DMS153 (cell line): ENCODE measurements around the gene HIRIP3.

Experiments used
- DNase-seq: peaks from one replicate; lab custom pipeline; 2025; lab: John Stamatoyannopoulos, UW

HIRIP3 gene

DNA sequence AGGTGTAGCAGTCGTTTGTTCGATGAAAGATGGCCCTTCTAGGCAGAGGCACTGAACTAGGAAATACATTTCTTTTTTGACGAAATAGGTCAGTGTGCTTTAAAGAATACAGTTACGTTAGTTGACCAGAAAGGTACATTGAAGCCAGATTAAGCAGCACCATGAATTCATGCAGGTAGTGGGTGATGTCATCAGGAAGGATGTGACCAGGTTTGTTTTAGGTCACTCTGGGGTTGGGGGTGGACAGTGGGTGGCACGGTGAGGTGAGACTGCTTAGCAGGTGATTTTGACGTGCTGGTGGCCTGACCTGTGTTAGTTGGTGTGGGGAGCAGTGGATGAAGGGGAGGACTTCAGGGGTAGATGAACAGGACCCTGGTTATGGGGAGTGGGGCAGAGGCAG, 4.2 kb upstream of the HIRIP3 start:
- no peak for DNase-seq

DNA sequence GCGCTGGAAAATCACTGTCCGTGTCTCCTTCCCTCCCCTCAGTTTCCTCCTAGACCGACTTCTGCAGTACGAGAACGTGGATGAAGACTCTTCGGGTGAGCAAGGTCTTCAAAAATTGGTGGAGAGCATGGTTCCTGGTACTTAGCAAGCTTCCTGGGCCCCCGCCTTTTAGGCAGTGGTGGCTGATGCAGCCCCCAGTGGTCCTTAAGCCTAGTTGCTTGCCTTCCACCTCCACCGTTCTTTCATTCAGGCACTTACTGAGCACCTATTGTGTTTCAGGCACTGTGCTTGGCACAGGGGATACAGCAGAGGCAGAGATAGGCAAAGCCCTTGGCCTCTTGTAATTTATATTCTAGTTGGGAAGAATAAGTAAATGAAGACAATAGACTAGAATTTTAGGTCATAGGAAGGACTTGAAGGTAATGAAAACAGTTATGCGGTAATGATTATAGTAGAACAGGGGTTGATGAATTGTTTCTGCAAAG, 1.4 kb upstream of the HIRIP3 start:
- no peak for DNase-seq

DNA sequence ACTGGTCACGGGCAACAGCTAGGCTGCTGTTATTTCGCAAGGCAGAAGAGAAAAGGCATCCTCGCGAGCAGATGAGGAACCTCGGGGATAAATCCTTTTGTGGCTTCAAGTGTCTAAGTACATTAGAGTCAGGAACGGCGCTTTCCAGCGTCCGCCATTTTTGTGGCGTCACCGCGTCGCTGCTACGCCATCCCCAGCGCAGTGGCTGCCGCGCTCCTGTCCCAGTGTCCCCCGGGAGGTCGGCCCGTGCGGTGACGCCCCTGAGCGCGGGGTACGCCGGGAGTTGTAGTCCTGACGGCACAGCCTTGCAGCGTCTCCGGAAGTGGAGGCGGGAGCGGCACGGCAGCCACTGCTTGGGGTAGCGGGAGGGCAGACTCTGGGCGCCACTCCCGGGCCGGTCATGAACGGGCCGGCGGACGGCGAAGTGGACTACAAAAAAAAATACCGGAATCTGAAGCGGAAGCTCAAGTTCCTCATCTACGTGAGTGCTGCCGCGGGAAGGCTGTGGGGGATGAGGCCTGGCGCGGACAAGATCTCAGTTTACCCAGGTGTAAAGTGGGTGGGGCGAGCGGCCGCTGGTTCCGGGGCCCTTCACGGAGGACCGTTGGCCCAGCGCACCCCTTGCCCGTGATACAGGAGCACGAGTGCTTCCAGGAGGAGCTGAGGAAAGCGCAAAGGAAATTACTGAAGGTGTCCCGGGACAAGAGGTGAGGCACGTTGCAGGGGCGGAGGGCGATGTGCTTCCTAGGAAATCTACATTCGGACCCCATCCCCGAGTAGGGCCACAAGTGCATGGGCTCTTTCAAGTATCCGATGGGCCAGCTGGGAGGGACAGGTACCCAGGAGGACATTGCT, 721 bp upstream of the HIRIP3 start, which contains the start of gene INO80E:
TSS of gene INO80E (plus strand) at position 331 of the 855 bp plus-strand sequence. CDS start at position 401, 70 bp downstream.
- DNase-seq, result peak; percentile 90

DNA sequence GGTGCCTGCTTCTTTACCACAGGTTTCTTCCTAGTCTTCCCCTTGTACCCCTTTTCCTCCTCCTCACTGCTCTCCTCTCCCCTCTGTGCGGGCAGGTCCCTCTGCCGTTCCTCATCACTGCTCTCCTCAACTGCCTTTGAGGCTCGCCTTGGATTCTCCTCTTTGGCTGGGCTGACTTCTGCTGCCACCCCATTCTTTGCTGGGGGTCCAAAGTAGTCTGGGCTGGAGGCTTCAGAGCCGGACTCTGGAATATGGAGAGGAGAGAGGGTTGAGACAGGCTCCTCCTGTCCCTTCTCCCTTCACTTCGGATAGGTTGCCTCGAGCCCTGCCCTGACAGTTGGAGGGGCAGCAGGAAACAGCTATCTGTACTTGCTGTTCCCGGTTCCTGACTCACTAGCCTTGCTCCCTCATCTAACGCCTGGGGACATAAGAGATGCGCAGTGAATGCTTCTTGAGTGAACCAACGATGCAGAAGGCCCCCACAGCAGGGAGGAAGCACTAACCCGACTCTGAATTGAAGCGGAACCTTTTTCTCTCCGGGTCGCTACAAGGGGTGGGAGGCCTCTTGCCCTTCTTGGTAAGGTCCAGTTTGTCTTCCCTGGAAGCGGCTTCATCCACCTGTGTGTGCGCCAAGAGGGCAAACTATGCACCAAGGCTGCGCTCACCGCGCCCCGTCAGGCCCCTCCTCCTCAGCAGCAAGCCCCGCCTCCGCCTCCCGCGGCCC, 655 bp downstream of the HIRIP3 start:
- no peak for DNase-seq

DNA sequence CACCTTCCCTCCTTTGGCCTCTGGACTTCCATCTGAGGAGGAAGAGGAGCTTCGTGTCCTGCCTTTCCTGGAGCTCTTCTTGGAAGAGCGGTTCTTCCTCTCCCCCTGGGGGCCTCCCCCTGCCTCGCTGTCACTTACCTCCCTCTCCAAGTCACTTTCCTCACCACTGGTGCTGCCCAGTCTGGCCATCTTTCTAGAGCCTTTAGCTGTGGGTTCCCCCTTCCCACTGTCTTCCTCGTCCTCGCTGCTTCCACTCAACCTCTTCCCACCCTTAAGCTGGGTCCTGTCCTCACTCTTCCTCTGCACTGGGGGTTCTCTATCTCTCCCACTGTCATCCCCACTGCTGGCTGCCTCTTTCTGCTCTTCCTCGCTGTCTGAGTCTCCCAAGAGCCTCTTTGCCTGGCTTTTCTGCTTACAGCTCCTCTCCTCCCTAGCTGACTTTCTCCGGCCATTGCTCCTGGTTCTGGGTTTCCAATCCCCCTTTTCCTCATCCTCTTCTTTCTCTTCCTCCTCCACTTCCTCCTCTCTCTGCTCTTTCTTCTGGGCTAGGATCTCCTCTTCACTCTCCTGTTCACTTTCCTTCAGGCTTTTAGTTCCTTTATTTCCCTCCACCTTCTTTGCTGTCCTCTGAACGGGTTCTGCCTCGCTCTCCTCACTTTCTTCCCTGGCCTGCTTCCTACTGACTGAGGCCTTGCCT, 1.4 kb downstream of the HIRIP3 start:
- DNase-seq, result no peak

DNA sequence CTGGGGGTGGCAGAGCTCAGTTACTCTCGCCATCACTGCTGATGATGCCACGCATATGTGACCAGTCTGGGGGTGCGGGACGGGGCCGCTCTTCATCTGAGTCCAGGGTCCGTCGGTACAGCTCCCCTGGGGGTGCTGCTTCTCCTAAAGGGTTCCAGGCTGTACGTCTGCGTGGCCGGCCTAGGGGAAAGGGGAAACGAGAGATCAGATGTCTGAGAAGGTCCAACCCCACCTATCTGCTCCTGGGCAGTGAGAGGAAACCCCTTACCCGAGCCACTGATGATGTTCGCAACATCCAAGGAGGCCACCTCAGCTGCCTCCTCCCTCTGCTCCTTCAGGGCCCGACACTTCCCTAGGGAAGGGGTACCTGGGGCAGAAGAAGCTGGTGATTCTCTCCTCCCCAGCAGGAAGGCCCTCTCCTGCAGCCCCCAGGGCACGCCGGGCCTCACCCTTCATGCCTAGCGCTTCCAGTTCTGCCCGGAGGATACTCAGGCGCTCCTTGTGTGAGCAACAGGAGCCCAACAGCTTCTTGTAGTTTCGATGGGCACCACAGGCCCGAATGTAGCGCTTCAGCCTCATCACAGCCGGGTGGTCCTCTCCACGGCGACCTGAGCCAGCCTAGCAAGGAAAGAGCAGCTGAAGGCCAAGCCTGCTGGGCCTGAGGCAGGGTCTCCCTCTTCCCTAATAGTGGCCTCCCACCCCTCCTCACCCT, 2.1 kb downstream of the HIRIP3 start:
- DNase-seq, result no peak

DNA sequence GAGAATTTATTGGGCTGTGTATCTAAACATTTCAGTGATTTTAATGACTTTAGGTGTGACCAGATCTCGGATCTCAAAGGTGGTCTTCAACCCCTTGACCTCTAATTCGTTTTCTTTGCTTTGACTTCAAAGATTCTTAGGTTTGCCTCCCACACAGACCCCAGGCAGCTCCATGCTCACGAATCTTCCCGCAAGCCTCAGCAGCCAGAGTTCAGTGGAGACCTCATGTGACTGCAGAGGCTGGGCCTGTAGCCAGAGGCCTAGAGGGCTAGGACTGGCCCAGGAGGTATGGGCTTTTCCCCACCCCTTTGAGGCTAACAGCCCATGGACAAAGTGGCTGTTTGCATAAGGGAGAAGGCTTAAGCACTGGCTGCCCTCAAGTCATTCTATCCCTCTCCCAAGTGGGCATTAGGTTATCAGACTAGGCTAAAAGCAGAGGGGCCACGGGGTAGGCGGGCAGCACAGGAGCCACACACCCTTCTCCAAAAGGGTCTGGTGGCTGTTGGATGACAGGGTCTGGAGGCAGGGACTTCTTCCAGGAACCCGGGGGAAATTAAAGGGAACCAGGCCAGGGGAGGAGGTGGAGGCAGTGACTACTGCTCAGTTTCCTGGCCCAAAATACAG, 3.0 kb downstream of the HIRIP3 start:
- DNase-seq, result no peak

DNA sequence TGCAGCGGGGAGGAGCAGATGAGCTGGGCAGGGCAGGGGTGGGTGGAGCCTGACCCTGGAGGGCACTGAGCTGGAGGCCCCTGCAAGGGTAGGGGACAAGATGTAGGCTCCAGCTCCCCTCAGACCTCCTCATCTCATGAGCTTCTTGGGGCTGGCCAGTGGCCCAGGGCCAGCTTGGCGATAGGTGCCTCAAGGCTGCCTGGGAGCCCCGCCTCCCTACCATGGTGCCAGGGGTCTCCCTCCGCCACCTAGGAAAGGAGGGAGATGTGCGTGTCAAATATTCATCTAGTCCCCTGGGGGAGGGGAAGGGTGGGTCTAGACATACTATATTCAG, 3.9 kb downstream of the HIRIP3 start:
- no peak for DNase-seq

DNA sequence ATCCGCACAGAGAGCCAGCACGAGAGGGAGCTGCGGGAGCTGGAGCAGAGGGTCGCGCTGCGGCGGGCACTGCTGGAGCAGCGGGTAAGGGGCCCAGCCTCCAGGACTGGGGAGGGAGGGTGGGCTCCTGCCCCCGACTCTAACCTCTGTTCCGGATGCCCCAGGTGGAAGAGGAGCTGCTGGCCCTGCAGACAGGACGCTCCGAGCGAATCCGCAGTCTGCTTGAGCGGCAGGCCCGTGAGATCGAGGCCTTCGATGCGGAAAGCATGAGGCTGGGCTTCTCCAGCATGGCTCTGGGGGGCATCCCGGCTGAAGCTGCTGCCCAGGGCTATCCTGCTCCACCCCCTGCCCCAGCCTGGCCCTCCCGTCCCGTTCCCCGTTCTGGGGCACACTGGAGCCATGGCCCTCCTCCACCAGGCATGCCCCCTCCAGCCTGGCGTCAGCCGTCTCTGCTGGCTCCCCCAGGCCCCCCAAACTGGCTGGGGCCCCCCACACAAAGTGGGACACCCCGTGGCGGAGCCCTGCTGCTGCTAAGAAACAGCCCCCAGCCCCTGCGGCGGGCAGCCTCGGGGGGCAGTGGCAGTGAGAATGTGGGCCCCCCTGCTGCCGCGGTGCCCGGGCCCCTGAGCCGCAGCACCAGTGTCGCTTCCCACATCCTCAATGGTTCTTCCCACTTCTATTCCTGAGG, 4.4 kb downstream of the HIRIP3 start:
- DNase-seq, result no peak

DNA sequence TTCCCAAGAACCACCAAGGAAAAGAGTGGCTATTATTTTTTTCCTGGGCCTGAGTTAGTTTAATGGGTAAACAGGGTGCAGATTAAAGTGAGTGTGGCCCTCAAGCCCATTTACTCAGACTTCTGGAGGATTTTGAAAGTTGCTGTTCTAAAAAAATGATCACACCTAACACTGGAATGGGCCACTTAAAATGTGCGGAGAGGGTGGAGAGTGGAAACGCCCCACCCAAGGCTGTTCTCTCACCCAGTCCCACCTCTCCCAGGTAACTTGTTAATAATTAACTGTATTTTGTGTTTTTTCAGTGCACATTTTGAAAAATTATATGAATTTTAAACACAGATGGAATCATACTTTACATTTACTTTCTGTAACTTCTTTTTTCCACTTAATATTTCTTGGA, 5.4 kb downstream of the HIRIP3 start:
- DNase-seq, result no peak

DNA sequence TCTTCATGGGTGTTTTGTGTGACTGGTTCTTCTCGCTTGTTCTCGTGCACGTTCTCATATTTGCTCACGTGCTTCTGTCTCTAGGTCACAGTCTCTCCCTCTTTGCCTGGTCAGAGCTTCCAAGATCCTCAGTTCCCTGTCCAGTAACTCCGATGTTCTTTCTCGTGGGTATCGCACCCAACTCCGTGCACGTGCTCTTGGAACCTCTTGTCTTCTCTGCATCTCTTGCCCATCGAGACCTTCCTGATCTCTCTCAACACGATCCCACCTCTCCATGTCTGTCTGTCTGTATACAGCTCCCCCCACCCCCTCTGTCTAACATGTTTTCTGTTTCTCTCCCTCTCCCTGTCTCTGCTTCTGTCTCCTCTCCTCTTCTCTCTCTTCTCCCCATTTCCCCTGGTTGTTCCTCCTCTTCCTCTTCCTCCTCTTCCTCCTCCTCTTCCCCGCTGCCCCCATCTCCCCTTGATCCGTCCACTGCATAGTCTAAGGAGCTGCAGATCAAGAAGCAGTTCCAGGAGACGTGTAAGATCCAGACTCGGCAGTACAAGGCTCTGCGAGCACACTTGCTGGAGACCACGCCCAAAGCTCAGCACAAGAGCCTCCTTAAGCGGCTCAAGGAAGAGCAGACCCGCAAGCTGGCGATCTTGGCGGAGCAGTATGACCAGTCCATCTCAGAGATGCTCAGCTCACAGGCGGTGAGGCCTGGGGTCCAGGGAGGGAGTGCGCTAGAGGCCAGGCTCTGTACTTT, 6.1 kb downstream of the HIRIP3 start:
- DNase-seq, result no peak

DNA sequence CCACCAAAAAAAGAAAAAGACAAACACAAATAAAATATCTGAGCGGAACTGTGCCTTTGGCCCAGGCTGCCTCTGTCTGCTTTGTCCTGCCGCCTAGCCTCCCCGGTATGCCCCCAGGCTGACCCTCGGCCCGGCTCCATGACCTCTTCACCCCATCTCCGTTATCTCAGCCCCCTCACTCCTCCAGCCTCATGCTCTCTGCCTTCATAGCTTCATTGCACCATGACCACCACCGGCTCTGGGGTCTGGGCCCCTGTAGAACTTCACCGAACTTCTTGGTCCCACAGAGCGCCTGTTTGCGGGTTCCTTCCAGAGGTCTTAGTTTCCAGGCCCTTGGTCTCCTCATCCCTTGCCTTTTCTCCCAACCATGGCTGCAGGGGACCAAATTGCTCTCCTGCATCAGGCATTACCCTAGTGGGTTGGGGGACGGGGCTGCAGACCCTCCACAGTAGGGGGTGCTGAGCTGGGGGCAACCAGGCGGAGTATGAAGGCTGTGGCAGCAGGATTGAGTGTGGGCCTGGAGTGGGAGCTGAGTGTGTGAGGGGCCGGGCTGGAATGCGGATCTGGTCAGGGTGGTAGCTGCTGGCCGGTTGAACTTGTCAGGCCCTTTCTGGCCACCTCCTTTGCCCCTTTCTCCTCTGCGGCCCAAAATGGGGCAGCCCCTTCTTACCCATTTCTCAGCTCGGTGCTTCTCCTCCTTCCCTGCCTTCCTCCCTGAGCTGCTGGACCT, 6.9 kb downstream of the HIRIP3 start:
- no peak for DNase-seq

DNA sequence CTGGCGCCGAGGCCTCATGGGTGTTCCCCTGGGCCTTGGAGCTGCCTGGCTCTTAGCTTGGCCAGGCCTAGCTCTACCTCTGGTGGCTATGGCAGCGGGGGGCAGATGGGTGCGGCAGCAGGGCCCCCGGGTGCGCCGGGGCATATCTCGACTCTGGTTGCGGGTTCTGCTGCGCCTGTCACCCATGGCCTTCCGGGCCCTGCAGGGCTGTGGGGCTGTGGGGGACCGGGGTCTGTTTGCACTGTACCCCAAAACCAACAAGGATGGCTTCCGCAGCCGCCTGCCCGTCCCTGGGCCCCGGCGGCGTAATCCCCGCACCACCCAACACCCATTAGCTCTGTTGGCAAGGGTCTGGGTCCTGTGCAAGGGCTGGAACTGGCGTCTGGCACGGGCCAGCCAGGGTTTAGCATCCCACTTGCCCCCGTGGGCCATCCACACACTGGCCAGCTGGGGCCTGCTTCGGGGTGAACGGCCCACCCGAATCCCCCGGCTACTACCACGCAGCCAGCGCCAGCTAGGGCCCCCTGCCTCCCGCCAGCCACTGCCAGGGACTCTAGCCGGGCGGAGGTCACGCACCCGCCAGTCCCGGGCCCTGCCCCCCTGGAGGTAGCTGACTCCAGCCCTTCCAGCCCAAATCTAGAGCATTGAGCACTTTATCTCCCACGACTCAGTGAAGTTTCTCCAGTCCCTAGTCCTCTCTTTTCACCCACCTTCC, 7.9 kb downstream of the HIRIP3 start:
- DNase-seq, result no peak

DNA sequence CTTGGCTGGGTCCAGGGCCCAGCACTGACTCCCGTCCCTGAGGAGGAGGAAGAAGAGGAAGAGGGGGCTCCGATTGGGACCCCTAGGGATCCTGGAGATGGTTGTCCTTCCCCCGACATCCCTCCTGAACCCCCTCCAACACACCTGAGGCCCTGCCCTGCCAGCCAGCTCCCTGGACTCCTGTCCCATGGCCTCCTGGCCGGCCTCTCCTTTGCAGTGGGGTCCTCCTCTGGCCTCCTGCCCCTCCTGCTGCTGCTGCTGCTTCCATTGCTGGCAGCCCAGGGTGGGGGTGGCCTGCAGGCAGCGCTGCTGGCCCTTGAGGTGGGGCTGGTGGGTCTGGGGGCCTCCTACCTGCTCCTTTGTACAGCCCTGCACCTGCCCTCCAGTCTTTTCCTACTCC, 8.5 kb downstream of the HIRIP3 start:
- DNase-seq, result no peak

DNA sequence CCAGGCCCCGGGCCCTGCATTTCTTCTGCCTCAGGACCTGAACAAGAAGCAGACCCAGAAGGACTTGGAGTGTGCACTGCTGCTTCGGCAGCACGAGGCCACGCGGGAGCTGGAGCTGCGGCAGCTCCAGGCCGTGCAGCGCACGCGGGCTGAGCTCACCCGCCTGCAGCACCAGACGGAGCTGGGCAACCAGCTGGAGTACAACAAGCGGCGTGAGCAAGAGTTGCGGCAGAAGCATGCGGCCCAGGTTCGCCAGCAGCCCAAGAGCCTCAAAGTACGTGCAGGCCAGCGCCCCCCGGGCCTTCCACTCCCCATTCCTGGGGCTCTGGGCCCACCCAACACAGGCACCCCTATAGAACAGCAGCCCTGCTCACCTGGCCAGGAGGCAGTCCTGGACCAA, 9.2 kb downstream of the HIRIP3 start:
- no peak for DNase-seq

DNA sequence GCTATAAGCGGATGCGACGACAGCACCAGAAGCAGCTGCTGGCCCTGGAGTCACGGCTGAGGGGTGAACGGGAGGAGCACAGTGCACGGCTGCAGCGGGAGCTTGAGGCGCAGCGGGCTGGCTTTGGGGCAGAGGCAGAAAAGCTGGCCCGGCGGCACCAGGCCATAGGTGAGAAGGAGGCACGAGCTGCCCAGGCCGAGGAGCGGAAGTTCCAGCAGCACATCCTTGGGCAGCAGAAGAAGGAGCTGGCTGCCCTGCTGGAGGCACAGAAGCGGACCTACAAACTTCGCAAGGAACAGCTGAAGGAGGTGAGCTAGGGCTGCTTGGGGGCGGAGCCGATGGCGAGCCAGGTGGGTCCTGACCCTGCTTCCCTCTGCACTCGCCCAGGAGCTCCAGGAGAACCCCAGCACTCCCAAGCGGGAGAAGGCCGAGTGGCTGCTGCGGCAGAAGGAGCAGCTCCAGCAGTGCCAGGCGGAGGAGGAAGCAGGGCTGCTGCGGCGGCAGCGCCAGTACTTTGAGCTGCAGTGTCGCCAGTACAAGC, 10.1 kb downstream of the HIRIP3 start:
- no peak for DNase-seq

DNA sequence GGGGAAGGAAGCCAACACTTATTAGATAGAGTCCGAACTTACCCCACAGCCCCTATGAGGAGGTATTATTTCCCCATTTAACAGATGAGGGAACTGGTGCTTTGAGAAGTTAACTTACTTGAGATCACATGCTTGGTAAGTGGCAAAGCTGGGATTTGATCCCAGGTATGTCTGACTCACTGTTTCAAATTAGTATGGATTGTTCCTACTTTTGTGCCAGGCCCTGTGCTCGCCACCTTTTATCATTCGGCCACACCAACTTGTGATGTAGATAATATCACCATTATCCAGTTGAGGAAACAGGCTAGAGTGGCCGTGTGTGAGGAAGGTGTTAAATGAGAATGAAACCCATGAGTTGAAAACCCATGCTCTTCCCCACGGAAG, 10.7 kb downstream of the HIRIP3 start:
- DNase-seq, result no peak

DNA sequence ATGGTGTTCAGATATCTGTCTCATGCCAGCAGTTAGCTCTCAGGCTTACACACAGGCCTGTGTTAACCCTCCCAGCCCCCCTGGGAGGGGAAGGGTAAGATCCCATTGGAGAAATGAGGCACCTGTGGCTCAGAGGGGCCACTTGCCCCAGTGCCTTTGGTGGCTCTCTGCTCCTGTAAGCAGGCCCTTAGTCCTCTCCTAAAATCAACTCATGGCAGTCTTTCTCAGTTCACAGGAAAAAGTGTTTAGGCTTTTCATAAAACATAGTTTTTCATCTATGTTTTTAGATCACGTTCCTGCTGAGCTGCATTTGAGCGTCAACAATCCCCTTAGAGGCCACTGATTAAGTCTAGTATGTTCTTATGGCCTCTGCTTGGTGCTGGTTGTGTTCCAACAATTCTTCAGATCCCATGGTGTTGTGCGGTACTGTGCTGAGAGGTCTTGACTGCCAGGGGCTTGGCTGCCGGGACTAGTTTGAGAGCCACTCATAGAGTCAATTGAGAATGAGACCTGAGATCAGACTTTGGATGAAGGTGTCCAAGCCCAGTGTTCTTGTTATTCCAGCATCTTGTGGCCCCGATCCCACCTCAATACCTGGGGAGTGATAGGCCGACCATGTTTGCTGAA, 11.2 kb downstream of the HIRIP3 start:
- no peak for DNase-seq
